A204.1 (cell line): ENCODE data around the gene PRKCE.

Source experiments
- FAIRE-seq: peaks from 2 replicates; lab custom pipeline; 2012; peaks lifted over from hg19 to GRCh38; lab: Jason Lieb, UNC

The PRKCE gene

GRCh38 chr2:45728458-45728942, 77.0 kb downstream of the PRKCE start:
- FAIRE-seq: no peak

- no peak for FAIRE-seq
Measured at GRCh38 chr2:45729753-45730512, 78.5 kb downstream of the PRKCE start.

- no peak for FAIRE-seq
Measured at GRCh38 chr2:45731141-45731540, 79.7 kb downstream of the PRKCE start.

GRCh38 chr2:45732436-45732835, 81.0 kb downstream of the PRKCE start:
- FAIRE-seq: no peak

GRCh38 chr2:45732946-45733345, 81.5 kb downstream of the PRKCE start:
- FAIRE-seq: no peak

- FAIRE-seq: no peak
Measured at GRCh38 chr2:45734336-45734735, 82.9 kb downstream of the PRKCE start.

GRCh38 chr2:45734952-45735351, 83.5 kb downstream of the PRKCE start:
- FAIRE-seq: no peak

GRCh38 chr2:45736757-45737704, 85.6 kb downstream of the PRKCE start:
- no peak for FAIRE-seq

- no peak for FAIRE-seq
Measured at GRCh38 chr2:45739796-45740485, 88.5 kb downstream of the PRKCE start.

GRCh38 chr2:45741161-45741850, 89.8 kb downstream of the PRKCE start:
- no peak for FAIRE-seq

GRCh38 chr2:45743531-45744396, 92.3 kb downstream of the PRKCE start:
- FAIRE-seq: no peak

- FAIRE-seq: no peak
Measured at GRCh38 chr2:45745231-45745630, 93.8 kb downstream of the PRKCE start.

GRCh38 chr2:45746888-45747287, 95.4 kb downstream of the PRKCE start:
- no peak for FAIRE-seq

GRCh38 chr2:45747363-45747762, 95.9 kb downstream of the PRKCE start:
- FAIRE-seq: no peak

- no peak for FAIRE-seq
Measured at GRCh38 chr2:45748239-45748638, 96.8 kb downstream of the PRKCE start.

GRCh38 chr2:45750001-45750400, 98.5 kb downstream of the PRKCE start:
- no peak for FAIRE-seq

GRCh38 chr2:45750484-45750883, 99.0 kb downstream of the PRKCE start:
- FAIRE-seq: no peak

GRCh38 chr2:45753381-45753780, 101.9 kb downstream of the PRKCE start:
- FAIRE-seq: no peak

GRCh38 chr2:45754131-45755010, 102.9 kb downstream of the PRKCE start:
- no peak for FAIRE-seq
